Ishikawa (cell line): ENCODE results near the gene ZNF8.

Experiments used
- CEBPB ChIP-seq: IDR thresholded peaks from 2 replicates; pipeline ENCODE4 v1.6.1; 2012
- CREB1 ChIP-seq: IDR thresholded peaks from 2 replicates; pipeline ENCODE4 v1.6.1; 2012; ENCODE audit warnings: low read depth
- EGR1 ChIP-seq: IDR thresholded peaks from 2 replicates; pipeline ENCODE4 v1.6.1; 2012
- EP300 ChIP-seq: IDR thresholded peaks from 2 replicates; pipeline ENCODE4 v1.6.1; 2012; ENCODE audit warnings: borderline replicate concordance
- FOXM1 ChIP-seq: IDR thresholded peaks from 2 replicates; pipeline ENCODE4 v1.6.1; 2012; ENCODE audit warnings: low read depth, borderline replicate concordance
- NFIC ChIP-seq: IDR thresholded peaks from 2 replicates; pipeline ENCODE4 v1.6.1; 2012
- RAD21 ChIP-seq: IDR thresholded peaks from 2 replicates; pipeline ENCODE4 v1.6.1; 2012; ENCODE audit warnings: low read depth
- REST ChIP-seq: IDR thresholded peaks from 2 replicates; pipeline ENCODE4 v1.6.1; 2012; ENCODE audit warnings: low read depth, mild to moderate bottlenecking
- TAF1 ChIP-seq: IDR thresholded peaks from 2 replicates; pipeline ENCODE4 v1.6.1; 2012; ENCODE audit warnings: low read depth, mild to moderate bottlenecking
- TCF12 ChIP-seq: IDR thresholded peaks from 2 replicates; pipeline ENCODE4 v1.6.1; 2012; ENCODE audit warnings: low read depth
- USF1 ChIP-seq: IDR thresholded peaks from 2 replicates; pipeline ENCODE4 v1.6.1; 2012
- YY1 ChIP-seq: IDR thresholded peaks from 2 replicates; pipeline ENCODE4 v1.6.1; 2012; ENCODE audit warnings: low read depth
- TF ChIP-seq, protein P1 (sequence below): IDR thresholded peaks from 2 replicates; pipeline ENCODE4 v1.6.1; 2012

GRCh38 chr19:58275564-58275963 lies 3.2 kb upstream of the ZNF8 start:
- TF ChIP-seq CEBPB (no peak), REST (no peak), FOXM1 (no peak), CREB1 (no peak), EP300 (no peak), NFIC (no peak), EGR1 (no peak), RAD21 (no peak), TAF1 (no peak), YY1 (no peak), TCF12 (no peak), USF1 (no peak)
- TF ChIP-seq, protein P1, sequence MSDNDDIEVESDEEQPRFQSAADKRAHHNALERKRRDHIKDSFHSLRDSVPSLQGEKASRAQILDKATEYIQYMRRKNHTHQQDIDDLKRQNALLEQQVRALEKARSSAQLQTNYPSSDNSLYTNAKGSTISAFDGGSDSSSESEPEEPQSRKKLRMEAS: no peak
